ENCODE measurements around the gene POLG2. TPM values are rescaled to one million over a fixed set of nuclear protein-coding genes. Genes with fewer than 3 reads are reported as not detected.
A peak's percentile ranks its signal among the peaks of the same experiment; 100 is the strongest.

Gene POLG2
- total and polyA plus RNA-seq, 9 of the 15 experiments (the other 6 are each of a cell fraction or from before 2014, with no cell fraction given), result 13.4 to 44.8 (median 37.0) TPM

DNA sequence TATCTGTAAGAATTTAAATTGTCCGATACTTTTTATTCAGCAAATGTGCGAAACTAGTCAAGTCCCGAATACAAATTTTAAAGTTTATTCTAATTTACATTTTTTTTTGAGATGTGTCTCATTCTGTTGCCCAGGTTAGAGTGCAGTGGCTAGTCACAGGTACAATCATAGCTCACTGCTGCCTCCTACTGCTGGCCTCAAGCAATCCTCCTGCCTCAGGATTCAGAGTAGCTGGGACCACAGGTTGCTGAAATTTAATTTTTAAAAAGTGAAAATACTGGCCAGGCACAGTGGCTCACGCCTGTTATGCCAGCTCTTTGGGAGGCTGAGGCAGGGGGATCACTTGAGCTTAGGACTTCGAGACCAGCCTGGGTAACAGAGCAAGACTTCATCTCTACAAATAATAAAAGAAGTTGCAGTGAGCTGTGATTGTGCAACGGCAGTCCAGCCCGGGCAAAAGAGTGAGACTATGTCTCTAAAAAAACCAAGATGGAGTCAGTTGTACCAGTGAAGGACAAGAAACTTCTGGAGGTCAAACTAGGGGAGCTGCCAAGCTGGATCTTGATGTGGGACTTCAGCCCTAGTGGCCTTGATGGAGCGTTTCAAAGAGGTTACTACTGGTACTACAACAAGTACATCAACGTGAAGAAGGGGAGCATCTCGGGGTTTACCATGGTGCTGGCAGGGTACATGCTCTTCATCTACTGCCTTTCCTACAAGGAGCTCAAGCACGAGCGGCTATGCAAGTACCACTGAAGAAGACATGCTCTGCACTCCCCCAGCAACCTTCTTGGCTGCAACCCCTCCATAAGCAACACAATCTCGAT lies 5.6 kb downstream of the POLG2 start (continued):
- TF ChIP-seq, protein P1, sequence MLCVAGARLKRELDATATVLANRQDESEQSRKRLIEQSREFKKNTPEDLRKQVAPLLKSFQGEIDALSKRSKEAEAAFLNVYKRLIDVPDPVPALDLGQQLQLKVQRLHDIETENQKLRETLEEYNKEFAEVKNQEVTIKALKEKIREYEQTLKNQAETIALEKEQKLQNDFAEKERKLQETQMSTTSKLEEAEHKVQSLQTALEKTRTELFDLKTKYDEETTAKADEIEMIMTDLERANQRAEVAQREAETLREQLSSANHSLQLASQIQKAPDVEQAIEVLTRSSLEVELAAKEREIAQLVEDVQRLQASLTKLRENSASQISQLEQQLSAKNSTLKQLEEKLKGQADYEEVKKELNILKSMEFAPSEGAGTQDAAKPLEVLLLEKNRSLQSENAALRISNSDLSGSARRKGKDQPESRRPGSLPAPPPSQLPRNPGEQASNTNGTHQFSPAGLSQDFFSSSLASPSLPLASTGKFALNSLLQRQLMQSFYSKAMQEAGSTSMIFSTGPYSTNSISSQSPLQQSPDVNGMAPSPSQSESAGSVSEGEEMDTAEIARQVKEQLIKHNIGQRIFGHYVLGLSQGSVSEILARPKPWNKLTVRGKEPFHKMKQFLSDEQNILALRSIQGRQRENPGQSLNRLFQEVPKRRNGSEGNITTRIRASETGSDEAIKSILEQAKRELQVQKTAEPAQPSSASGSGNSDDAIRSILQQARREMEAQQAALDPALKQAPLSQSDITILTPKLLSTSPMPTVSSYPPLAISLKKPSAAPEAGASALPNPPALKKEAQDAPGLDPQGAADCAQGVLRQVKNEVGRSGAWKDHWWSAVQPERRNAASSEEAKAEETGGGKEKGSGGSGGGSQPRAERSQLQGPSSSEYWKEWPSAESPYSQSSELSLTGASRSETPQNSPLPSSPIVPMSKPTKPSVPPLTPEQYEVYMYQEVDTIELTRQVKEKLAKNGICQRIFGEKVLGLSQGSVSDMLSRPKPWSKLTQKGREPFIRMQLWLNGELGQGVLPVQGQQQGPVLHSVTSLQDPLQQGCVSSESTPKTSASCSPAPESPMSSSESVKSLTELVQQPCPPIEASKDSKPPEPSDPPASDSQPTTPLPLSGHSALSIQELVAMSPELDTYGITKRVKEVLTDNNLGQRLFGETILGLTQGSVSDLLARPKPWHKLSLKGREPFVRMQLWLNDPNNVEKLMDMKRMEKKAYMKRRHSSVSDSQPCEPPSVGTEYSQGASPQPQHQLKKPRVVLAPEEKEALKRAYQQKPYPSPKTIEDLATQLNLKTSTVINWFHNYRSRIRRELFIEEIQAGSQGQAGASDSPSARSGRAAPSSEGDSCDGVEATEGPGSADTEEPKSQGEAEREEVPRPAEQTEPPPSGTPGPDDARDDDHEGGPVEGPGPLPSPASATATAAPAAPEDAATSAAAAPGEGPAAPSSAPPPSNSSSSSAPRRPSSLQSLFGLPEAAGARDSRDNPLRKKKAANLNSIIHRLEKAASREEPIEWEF (CRISPR knock-in tag; IDR thresholded peaks at IDR 0.05), result no peak
- TF ChIP-seq ZNF217 (CRISPR knock-in tag; IDR thresholded peaks at IDR 0.05) (no peak), CCAR2 (IDR thresholded peaks at IDR 0.05; ENCODE audit: low read depth, low read length) (no peak), MXI1 (IDR thresholded peaks at IDR 0.05; ENCODE audit: low read depth, low read length) (no peak), NR2C1 (IDR thresholded peaks at IDR 0.05) (no peak), NR2C1 (tag; IDR thresholded peaks at IDR 0.05) (no peak), CEBPB (tag; IDR thresholded peaks at IDR 0.05) (peak; percentile 55), SMAD4 (CRISPR knock-in tag; conservative IDR thresholded peaks at IDR 0.05) (no peak), ZNF431 (CRISPR knock-in tag; IDR thresholded peaks at IDR 0.05) (peak; percentile 90)
- TF ChIP-seq, protein P2, sequence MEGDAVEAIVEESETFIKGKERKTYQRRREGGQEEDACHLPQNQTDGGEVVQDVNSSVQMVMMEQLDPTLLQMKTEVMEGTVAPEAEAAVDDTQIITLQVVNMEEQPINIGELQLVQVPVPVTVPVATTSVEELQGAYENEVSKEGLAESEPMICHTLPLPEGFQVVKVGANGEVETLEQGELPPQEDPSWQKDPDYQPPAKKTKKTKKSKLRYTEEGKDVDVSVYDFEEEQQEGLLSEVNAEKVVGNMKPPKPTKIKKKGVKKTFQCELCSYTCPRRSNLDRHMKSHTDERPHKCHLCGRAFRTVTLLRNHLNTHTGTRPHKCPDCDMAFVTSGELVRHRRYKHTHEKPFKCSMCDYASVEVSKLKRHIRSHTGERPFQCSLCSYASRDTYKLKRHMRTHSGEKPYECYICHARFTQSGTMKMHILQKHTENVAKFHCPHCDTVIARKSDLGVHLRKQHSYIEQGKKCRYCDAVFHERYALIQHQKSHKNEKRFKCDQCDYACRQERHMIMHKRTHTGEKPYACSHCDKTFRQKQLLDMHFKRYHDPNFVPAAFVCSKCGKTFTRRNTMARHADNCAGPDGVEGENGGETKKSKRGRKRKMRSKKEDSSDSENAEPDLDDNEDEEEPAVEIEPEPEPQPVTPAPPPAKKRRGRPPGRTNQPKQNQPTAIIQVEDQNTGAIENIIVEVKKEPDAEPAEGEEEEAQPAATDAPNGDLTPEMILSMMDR (IDR thresholded peaks at IDR 0.05 in 2 of 3, conservative IDR thresholded peaks at IDR 0.05 in 1 of 3; ENCODE audit: insufficient read depth in 2 of 3, low read depth in 1 of 3, low read length in 3 of 3), result peak; percentile 54 to 65 (median 62)
- TF ChIP-seq, protein P3, sequence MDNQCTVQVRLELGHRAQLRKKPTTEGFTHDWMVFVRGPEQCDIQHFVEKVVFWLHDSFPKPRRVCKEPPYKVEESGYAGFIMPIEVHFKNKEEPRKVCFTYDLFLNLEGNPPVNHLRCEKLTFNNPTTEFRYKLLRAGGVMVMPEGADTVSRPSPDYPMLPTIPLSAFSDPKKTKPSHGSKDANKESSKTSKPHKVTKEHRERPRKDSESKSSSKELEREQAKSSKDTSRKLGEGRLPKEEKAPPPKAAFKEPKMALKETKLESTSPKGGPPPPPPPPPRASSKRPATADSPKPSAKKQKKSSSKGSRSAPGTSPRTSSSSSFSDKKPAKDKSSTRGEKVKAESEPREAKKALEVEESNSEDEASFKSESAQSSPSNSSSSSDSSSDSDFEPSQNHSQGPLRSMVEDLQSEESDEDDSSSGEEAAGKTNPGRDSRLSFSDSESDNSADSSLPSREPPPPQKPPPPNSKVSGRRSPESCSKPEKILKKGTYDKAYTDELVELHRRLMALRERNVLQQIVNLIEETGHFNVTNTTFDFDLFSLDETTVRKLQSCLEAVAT (IDR thresholded peaks at IDR 0.05), result no peak
- TF ChIP-seq, protein P4, sequence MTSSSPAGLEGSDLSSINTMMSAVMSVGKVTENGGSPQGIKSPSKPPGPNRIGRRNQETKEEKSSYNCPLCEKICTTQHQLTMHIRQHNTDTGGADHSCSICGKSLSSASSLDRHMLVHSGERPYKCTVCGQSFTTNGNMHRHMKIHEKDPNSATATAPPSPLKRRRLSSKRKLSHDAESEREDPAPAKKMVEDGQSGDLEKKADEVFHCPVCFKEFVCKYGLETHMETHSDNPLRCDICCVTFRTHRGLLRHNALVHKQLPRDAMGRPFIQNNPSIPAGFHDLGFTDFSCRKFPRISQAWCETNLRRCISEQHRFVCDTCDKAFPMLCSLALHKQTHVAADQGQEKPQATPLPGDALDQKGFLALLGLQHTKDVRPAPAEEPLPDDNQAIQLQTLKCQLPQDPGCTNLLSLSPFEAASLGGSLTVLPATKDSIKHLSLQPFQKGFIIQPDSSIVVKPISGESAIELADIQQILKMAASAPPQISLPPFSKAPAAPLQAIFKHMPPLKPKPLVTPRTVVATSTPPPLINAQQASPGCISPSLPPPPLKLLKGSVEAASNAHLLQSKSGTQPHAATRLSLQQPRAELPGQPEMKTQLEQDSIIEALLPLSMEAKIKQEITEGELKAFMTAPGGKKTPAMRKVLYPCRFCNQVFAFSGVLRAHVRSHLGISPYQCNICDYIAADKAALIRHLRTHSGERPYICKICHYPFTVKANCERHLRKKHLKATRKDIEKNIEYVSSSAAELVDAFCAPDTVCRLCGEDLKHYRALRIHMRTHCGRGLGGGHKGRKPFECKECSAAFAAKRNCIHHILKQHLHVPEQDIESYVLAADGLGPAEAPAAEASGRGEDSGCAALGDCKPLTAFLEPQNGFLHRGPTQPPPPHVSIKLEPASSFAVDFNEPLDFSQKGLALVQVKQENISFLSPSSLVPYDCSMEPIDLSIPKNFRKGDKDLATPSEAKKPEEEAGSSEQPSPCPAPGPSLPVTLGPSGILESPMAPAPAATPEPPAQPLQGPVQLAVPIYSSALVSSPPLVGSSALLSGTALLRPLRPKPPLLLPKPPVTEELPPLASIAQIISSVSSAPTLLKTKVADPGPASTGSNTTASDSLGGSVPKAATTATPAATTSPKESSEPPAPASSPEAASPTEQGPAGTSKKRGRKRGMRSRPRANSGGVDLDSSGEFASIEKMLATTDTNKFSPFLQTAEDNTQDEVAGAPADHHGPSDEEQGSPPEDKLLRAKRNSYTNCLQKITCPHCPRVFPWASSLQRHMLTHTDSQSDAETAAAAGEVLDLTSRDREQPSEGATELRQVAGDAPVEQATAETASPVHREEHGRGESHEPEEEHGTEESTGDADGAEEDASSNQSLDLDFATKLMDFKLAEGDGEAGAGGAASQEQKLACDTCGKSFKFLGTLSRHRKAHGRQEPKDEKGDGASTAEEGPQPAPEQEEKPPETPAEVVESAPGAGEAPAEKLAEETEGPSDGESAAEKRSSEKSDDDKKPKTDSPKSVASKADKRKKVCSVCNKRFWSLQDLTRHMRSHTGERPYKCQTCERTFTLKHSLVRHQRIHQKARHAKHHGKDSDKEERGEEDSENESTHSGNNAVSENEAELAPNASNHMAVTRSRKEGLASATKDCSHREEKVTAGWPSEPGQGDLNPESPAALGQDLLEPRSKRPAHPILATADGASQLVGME (CRISPR knock-in tag; IDR thresholded peaks at IDR 0.05), result no peak
